Right renal pelvis (tissue), 4 donors: ENCODE data around the gene SMIM34. TPM values are rescaled to one million over a fixed set of nuclear protein-coding genes. Genes with fewer than 3 reads are reported as not detected.
"Not testable (repeated sequence)": the region's sequence is repeated elsewhere in the genome, so short reads cannot be mapped to it uniquely, and the experiment has no call there.

ENCODE experiments used
- DNase-seq, 4 donors: peaks; one replicate each; pipeline ENCODE4 v3.0.0-alpha.2; 2013; ENCODE audit warnings: low read depth in 4 of 4, low spot score in 3 of 4, missing footprints in 1 of 4
- polyA plus RNA-seq, 4 donors: library from polyadenylated mRNA; unstranded; fragments of 120-200 nt; gene quantifications; one replicate each; pipeline ENCODE4 v1.2.1, GENCODE V29; 2013; ENCODE audit not compliant: insufficient read length in 4 of 4

The SMIM34 gene
- polyA plus RNA-seq, 4 donors, result 0.22 to 0.46 (median 0.31) TPM

DNA sequence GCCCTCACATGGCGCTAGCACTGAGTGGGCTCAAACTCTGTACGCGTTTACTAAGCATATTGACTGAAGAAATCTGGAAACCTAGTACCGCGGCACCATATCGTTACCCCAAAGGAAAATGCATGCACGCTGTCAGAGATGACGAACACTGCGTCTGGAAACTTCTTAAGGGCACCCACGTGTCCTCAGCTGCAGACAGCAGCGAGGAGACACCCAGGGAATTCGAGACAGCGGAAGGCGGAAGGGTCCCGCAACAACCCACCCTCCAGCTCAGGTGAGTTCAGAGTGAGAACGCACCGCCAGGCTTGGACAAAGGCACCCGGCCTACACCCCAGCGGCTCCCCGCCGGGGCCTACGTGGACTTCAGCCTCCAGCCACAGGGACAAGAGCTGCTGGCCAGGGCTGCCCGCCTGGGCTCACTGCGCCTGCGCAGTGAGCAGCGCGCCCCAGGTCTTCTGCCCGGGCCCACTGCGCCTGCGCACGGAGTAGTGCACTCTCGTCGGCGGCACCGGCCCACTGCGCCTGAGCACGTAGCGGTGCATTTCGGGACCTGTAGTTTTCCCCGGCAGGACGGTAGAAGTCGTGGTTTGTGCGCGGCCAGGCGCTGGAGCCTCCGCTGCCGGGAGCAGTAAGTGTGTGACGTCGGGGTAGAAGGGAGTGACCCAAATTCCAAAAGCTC is 48.7 kb downstream of the SMIM34 start, which contains the start of gene SMIM11:
SMIM11 (plus strand) TSS at position 568 of the 679 bp plus-strand sequence. CDS start 3,998 bp downstream, outside the sequence.
- DNase-seq, result not testable (repeated sequence)

DNA sequence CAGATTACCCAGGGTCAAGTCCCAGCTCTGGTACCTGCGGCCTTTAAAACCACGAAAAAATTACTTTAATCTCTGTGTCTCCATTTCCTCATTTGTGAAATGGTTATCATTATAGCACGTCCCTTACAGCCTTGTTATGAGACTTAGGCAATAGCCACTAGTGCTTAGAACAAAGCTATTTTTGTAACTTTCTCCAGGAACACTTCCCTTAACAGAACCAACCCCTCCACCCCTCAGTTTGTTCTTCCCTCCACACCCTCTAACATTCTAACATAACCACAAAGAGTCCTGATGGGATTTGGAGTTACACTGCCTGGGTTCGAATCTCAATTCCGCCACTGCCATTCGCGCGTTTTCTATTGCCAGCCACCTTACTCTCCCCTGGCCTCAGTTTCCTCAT is 49.3 kb downstream of the SMIM34 start:
- DNase-seq, result not testable (repeated sequence)

DNA sequence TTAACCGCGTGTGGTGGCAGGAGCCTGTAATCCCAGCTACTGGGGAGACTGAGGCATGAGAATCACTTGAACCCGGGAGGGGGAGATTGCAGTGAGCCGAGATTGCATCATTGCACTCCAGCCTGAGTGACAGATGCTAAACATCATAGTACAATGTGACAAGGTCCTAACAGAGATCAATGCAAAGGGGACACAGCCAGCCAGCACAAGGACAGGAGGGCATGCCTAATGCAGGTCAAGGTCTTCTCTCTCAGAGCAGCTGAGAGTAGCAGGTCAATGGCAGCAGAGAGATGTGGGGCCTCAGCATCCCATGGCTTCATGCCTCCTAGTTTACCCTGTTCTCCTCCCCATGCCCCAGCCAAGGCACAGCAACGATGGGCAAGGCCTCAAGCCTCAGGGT is 51.4 kb downstream of the SMIM34 start:
- no peak for DNase-seq

DNA sequence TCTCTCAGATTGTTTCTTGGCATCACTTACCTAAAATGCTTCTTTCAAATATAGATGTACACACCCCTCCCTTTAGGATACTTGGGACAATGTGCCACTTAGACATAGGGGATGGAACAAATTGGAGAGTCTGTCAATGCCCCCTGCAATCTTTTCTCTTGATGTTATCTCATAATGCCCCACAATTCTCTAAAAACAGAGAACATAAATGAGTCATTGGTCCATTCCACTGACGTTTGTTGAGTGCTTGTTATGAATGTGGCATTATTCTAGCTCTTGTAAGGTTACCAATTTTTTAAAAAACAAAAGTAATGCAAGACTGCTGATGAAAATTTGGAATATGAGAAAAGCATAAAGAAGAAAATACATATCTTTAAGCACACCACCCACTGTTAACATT is 54.0 kb downstream of the SMIM34 start:
- no peak for DNase-seq

Other genes starting within 250 kb of the SMIM34 start
- 1 to 10 TPM in 3 of 4 donors, under 1 TPM in 1; 0.93 to 1.6 (median 1.3) TPM for gene KCNE2, start 59.9 kb downstream of the SMIM34 start, polyA plus RNA-seq
- gene SMIM11, start 48.4 kb downstream of the SMIM34 start, polyA plus RNA-seq, result 10 to 100 TPM in 1 of 4 donors, 1 to 10 TPM in 3; 4.8 to 12.5 (median 6.3) TPM
- 1 to 10 TPM in 1 of 4 donors, under 1 TPM in 3; 0.51 to 1.1 (median 0.76) TPM for gene KCNE1, start 88.3 kb upstream of the SMIM34 start, polyA plus RNA-seq
- 10 to 100 TPM; 34.8 to 39.6 (median 37.2) TPM for gene RCAN1, start 191.2 kb upstream of the SMIM34 start, polyA plus RNA-seq
- 1 to 10 TPM; 1.7 to 3.9 (median 2.7) TPM for gene CLIC6, start 245.0 kb upstream of the SMIM34 start, polyA plus RNA-seq